HG03354 (cell line): Measurements from ENCODE around the gene CCDC57.

Source experiments
- ATAC-seq: cut with Tn5 transposase; IDR thresholded peaks from one replicate; pipeline ENCODE4 v1.9.1; 2021; ENCODE audit warnings: mild to moderate bottlenecking; ENCODE audit not compliant: unreplicated experiment, poor library complexity, severe bottlenecking

CCDC57 gene

GRCh38 chr17:82227629-82228277 lies 15.1 kb upstream of the CCDC57 start:
- no peak for ATAC-seq

GRCh38 chr17:82226809-82227628 lies 14.4 kb upstream of the CCDC57 start:
- no peak for ATAC-seq

- ATAC-seq, result no peak
These were observed 13.6 kb upstream of the CCDC57 start for GRCh38 chr17:82226146-82226808.

GRCh38 chr17:82225368-82226029 lies 12.9 kb upstream of the CCDC57 start:
- no peak for ATAC-seq

- ATAC-seq, result no peak
These were observed 12.0 kb upstream of the CCDC57 start for GRCh38 chr17:82224666-82225065.

- ATAC-seq, result no peak
These were observed 10.9 kb upstream of the CCDC57 start for GRCh38 chr17:82223517-82223916.

- ATAC-seq, result no peak
These were observed 10.2 kb upstream of the CCDC57 start for GRCh38 chr17:82222816-82223215.

GRCh38 chr17:82221341-82221902 lies 8.8 kb upstream of the CCDC57 start:
- ATAC-seq, result no peak

GRCh38 chr17:82219753-82220709 lies 7.4 kb upstream of the CCDC57 start:
- ATAC-seq, result no peak

GRCh38 chr17:82219083-82219482 lies 6.4 kb upstream of the CCDC57 start:
- ATAC-seq, result no peak

GRCh38 chr17:82218349-82219075 lies 5.9 kb upstream of the CCDC57 start:
- ATAC-seq, result no peak

GRCh38 chr17:82217530-82218204 lies 5.0 kb upstream of the CCDC57 start:
- no peak for ATAC-seq

GRCh38 chr17:82217120-82217529 lies 4.5 kb upstream of the CCDC57 start:
- ATAC-seq, result no peak

GRCh38 chr17:82216301-82217119 lies 3.9 kb upstream of the CCDC57 start:
- no peak for ATAC-seq

GRCh38 chr17:82215972-82216300 lies 3.3 kb upstream of the CCDC57 start:
- no peak for ATAC-seq

GRCh38 chr17:82215095-82215971 lies 2.7 kb upstream of the CCDC57 start:
- no peak for ATAC-seq
